Keratinocyte (primary cell): ENCODE data around the gene BCORL1.

Experiments used
- CTCF ChIP-seq, 3 experiments: IDR thresholded peaks in 1 of 3; conservative IDR thresholded peaks in 1 of 3; optimal IDR thresholded peaks in 1 of 3; 2 replicates in 2 of 3; 3 replicates in 1 of 3; pipeline versions ENCODE3 to v1.5.1; 2011; ENCODE audit warnings: low read length in 3 of 3, mild to moderate bottlenecking in 3 of 3, moderate library complexity in 2 of 3, control low read depth in 1 of 3, inconsistent platforms in 1 of 3; ENCODE audit not compliant: insufficient read depth in 2 of 3; ENCODE audit errors: extremely low read depth in 1 of 3
- EZH2 ChIP-seq: IDR thresholded peaks from one replicate; pipeline ENCODE4 v1.6.1; 2012; ENCODE audit warnings: inconsistent platforms, mild to moderate bottlenecking, low read length, moderate library complexity

- no peak for TF ChIP-seq CTCF (optimal IDR thresholded peaks at IDR 0.05 in 1 of 3, IDR thresholded peaks at IDR 0.05 in 1 of 3, conservative IDR thresholded peaks at IDR 0.05 in 1 of 3; ENCODE audit: extremely low read depth in 1 of 3, insufficient read depth in 2 of 3, low read length in 3 of 3)
- TF ChIP-seq EZH2, result no peak
Measured at GRCh38 chrX:129981752-129982299, 609 bp upstream of the BCORL1 start.
